Epithelial cell of umbilical artery (primary cell): ENCODE measurements around the gene TMEM150A. TPM values are rescaled to one million over a fixed set of nuclear protein-coding genes. Genes with fewer than 3 reads are reported as not detected.

Experiments
- total RNA-seq: library from RNA; depleted of rRNA; stranded (reverse); fragments of >200 nt; gene quantifications from 2 replicates; pipeline ENCODE4 v1.2.3, GENCODE V29; 2014

The TMEM150A gene
- total RNA-seq: 7.1 and 7.4 TPM in 2 replicates

GRCh38 chr2:85602476-85603234 is at the start of gene TMEM150A:
Gene TMEM150A (minus strand): TSS chr2:85602698. CDS start chr2:85601948, 750 bp downstream.

GRCh38 chr2:85611705-85612587 is 9.4 kb upstream of the TMEM150A start, which contains the start of gene C2orf68:
Gene C2orf68 (minus strand): TSS chr2:85612066. CDS start chr2:85611984, 82 bp downstream.

GRCh38 chr2:85595301-85596025 is 7.0 kb downstream of the TMEM150A start, which contains the start of gene RNF181:
Gene RNF181 (plus strand): TSS chr2:85595745. CDS start chr2:85595764, 19 bp downstream.

GRCh38 chr2:85584354-85584856 is 18.1 kb downstream of the TMEM150A start, which contains the start of gene VAMP5:
Gene VAMP5 (plus strand): TSS chr2:85584431. CDS start chr2:85584491, 60 bp downstream.

GRCh38 chr2:85577386-85578242 is 24.9 kb downstream of the TMEM150A start, which contains the start of gene VAMP8:
Gene VAMP8 (plus strand): TSS chr2:85577586. CDS start chr2:85577647, 61 bp downstream.

GRCh38 chr2:85561280-85562212 is 41.0 kb downstream of the TMEM150A start, which contains the start of gene GGCX:
Gene GGCX (minus strand): TSS chr2:85561493. CDS start chr2:85561428, 65 bp downstream.

Other genes with a start within 250 kb of the TMEM150A start
- 43.6 and 54.6 TPM in 2 replicates for gene RETSAT, start 248.2 kb downstream of the TMEM150A start, total RNA-seq
- 10.7 and 14.3 TPM in 2 replicates for gene ELMOD3, start 247.9 kb downstream of the TMEM150A start, total RNA-seq
- gene CAPG, start 192.3 kb downstream of the TMEM150A start, total RNA-seq: 39.7 and 40.9 TPM in 2 replicates
- gene SH2D6, start 184.0 kb downstream of the TMEM150A start, total RNA-seq: 0.30 and 0.32 TPM in 2 replicates
- gene MAT2A, start 63.5 kb downstream of the TMEM150A start, total RNA-seq: 80.9 and 102 TPM in 2 replicates
- 38.0 and 50.6 TPM in 2 replicates for gene GGCX, start 41.2 kb downstream of the TMEM150A start, total RNA-seq
- gene VAMP8, start 25.1 kb downstream of the TMEM150A start, total RNA-seq: 34.1 and 83.1 TPM in 2 replicates
- gene VAMP5, start 18.3 kb downstream of the TMEM150A start, total RNA-seq: 80.7 and 81.9 TPM in 2 replicates
- 278 and 302 TPM in 2 replicates for gene RNF181, start 7.0 kb downstream of the TMEM150A start, total RNA-seq
- 14.9 and 15.3 TPM in 2 replicates for gene C2orf68, start 9.4 kb upstream of the TMEM150A start, total RNA-seq
- 47.7 and 62.0 TPM in 2 replicates for gene USP39, start 13.5 kb upstream of the TMEM150A start, total RNA-seq
- not detected in 2 replicates for gene SFTPB, start 65.5 kb upstream of the TMEM150A start, total RNA-seq
- not detected in 2 replicates for gene GNLY, start 91.7 kb upstream of the TMEM150A start, total RNA-seq
- gene ATOH8, start 151.3 kb upstream of the TMEM150A start, total RNA-seq: 4.0 and 5.8 TPM in 2 replicates